ENCODE measurements around the gene ADM2.

Gene ADM2

DNA sequence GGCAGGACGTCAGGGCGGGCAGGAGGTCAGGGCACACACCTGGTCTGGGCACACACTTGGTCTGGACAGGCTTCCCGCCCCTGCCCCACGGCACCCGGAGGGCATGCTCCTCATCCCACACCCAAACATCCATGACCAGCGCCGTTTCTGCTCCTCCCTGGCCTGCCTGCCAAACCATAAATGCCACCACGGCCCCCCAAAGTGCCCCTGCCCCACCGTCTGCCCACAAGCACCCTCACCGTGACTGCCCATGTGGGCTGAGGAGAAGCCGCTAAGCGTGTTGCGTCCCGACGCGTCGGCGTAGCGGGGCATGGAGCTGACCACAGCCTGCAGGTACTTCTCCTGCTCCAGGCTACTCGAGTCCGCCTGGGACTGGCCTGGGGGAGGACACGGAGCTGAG is 22.3 kb upstream of the ADM2 start:
- Histone ChIP-seq H3K4me3 (ENCODE audit: low read length) (no peak overlapping the region), H3K27me3 (ENCODE audit: control insufficient read depth, low read length) (no peaks in the 10 kb centered on the region), H3F3A (ENCODE audit: control insufficient read depth, insufficient read depth) (no peaks in the 10 kb centered on the region), H3K4me1 (ENCODE audit: control insufficient read depth, low read length) (peaks cover 3% of the 10 kb centered on the region; the same call in 1 of the 2 replicates), H3K27ac (ENCODE audit: low read depth, low read length) (no peak overlapping the region), H3K4me2 (ENCODE audit: low read length) (no peak overlapping the region), H3K9me3 (ENCODE audit: control insufficient read depth, insufficient read depth, low read length) (no peaks in the 10 kb centered on the region), H3K9me2 (replicated peaks; ENCODE audit: control insufficient read depth, low read length) (no peaks in the 10 kb centered on the region), H3K36me3 (ENCODE audit: control insufficient read depth, low read length) (peaks cover 95% of the 10 kb centered on the region), H4K20me1 (ENCODE audit: control insufficient read depth, insufficient read depth, low read depth, low read length) (no peaks in the 10 kb centered on the region), H3K79me2 (ENCODE audit: control insufficient read depth, low read length) (peaks cover 6% of the 10 kb centered on the region)
- TF ChIP-seq CTCF (IDR thresholded peaks at IDR 0.05; ENCODE audit: low read depth, low read length, poor library complexity, severe bottlenecking) (no peak), EZH2phosphoT487 (IDR thresholded peaks at IDR 0.05; ENCODE audit: borderline replicate concordance, low read length) (no peak)

GRCh38 chr22:50459496-50460140 is 21.7 kb upstream of the ADM2 start:
- Histone ChIP-seq H3K36me3 (ENCODE audit: control insufficient read depth, low read length) (peaks cover 95% of the 10 kb centered on the region), H3K9me3 (ENCODE audit: control insufficient read depth, insufficient read depth, low read length) (no peaks in the 10 kb centered on the region), H3F3A (ENCODE audit: control insufficient read depth, insufficient read depth) (no peaks in the 10 kb centered on the region), H3K4me2 (ENCODE audit: low read length) (no peak overlapping the region), H4K20me1 (ENCODE audit: control insufficient read depth, insufficient read depth, low read depth, low read length) (no peaks in the 10 kb centered on the region), H3K4me1 (ENCODE audit: control insufficient read depth, low read length) (no peaks in the 10 kb centered on the region), H3K4me3 (ENCODE audit: low read length) (no peak overlapping the region), H3K9me2 (replicated peaks; ENCODE audit: control insufficient read depth, low read length) (no peaks in the 10 kb centered on the region), H3K79me2 (ENCODE audit: control insufficient read depth, low read length) (peaks cover 10% of the 10 kb centered on the region), H3K27ac (ENCODE audit: low read depth, low read length) (no peak overlapping the region), H3K27me3 (ENCODE audit: control insufficient read depth, low read length) (no peaks in the 10 kb centered on the region)
- TF ChIP-seq CTCF (IDR thresholded peaks at IDR 0.05; ENCODE audit: low read depth, low read length, poor library complexity, severe bottlenecking) (peak; percentile 16), EZH2phosphoT487 (IDR thresholded peaks at IDR 0.05; ENCODE audit: borderline replicate concordance, low read length) (no peak)

- TF ChIP-seq EZH2phosphoT487 (IDR thresholded peaks at IDR 0.05; ENCODE audit: borderline replicate concordance, low read length) (no peak), CTCF (IDR thresholded peaks at IDR 0.05; ENCODE audit: low read depth, low read length, poor library complexity, severe bottlenecking) (no peak)
These were observed 20.4 kb upstream of the ADM2 start for GRCh38 chr22:50460938-50461337.

More at GRCh38 chr22:50460938-50461337, 20.4 kb upstream of the ADM2 start:
- Histone ChIP-seq H3K9me2 (replicated peaks; ENCODE audit: control insufficient read depth, low read length) (no peaks in the 10 kb centered on the region), H3K4me2 (ENCODE audit: low read length) (no peak overlapping the region), H3K79me2 (ENCODE audit: control insufficient read depth, low read length) (peaks cover 18% of the 10 kb centered on the region), H3F3A (ENCODE audit: control insufficient read depth, insufficient read depth) (no peaks in the 10 kb centered on the region), H3K36me3 (ENCODE audit: control insufficient read depth, low read length) (peaks cover 95% of the 10 kb centered on the region), H3K27ac (ENCODE audit: low read depth, low read length) (no peak overlapping the region), H3K4me3 (ENCODE audit: low read length) (no peak overlapping the region), H3K4me1 (ENCODE audit: control insufficient read depth, low read length) (no peaks in the 10 kb centered on the region), H3K9me3 (ENCODE audit: control insufficient read depth, insufficient read depth, low read length) (no peaks in the 10 kb centered on the region), H4K20me1 (ENCODE audit: control insufficient read depth, insufficient read depth, low read depth, low read length) (no peaks in the 10 kb centered on the region), H3K27me3 (ENCODE audit: control insufficient read depth, low read length) (no peaks in the 10 kb centered on the region)
